NCI-H446 treated with DMSO at 0.1 percent for 48 hours (cell line): ENCODE results near the gene MAGI3.
"Not testable (repeated sequence)": the region's sequence is repeated elsewhere in the genome, so short reads cannot be mapped to it uniquely, and the experiment has no call there.

Experiments
- DNase-seq: peaks from one replicate; lab custom pipeline; 2025; lab: John Stamatoyannopoulos, UW

Gene MAGI3

DNA sequence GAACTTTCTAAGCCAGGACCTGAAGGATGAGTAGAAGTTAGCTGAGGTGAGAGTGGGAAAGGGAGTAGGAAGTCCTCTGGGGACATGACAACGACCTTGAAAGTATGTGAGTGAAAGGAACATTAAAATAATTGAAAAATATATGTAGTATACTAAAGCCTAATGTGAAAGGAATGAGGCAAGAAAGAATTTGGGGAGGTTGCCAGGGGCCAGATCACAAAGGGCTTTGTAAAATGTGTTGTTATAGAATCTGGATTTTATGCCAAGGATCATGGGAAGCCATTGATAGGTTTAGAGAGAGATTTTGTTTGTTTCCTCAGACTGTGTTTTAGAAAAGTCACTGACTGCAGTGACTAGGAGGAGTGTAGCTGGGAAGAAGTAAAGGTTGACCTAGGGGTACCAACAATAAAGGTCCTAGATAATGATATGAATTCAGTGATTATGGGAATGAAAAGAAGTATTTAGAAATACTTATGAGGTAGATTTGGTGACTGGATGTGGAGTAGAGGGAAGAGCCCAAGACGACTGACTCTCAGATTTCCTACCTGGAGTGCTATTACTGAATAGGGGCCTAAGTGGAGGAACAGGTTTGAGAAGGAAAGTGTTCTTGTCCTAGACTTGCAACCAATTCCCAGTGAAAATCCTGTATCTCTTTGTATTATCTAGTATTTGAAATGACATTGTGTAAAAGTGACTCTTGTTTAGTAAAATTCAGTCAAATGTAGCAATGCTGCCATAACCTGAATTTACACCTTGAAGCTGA is 189.1 kb downstream of the MAGI3 start:
- DNase-seq = no peak

DNA sequence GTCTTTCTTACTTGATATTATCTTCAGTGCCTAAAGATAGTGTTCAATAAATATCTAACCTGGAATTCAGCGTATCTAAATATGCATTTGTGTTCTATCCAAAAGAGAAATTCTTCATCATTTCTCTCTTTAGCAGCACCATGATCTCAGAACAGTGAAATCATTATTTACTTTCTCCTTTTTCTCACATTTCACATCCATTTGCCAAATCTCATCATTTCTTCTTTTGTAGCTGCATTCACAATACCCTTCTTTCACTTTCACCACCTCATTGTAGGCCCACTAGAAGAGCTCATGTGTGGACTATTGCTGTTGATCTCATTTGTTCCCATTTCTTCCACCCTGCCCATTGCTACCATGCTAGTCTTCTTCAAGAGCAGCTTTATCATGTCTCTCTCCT is 191.0 kb downstream of the MAGI3 start:
- no peak for DNase-seq

DNA sequence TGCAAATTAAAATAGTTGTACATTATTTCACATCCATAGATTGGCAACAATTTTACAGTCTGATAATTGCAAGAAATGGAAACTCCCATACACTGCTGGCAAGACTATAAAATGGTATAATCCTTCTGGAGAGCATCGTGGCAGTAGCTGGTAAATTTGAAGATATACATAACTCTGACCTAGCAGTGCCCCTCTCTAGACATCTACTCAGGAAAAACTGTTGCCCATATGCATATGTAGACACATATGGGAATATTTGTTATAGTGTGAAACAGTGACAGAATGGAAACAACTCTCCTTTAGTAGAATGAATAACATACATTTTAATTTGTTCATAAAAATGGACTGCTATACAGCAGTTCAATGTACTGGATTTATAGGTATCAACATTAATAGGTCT is 191.8 kb downstream of the MAGI3 start:
- no peak for DNase-seq

DNA sequence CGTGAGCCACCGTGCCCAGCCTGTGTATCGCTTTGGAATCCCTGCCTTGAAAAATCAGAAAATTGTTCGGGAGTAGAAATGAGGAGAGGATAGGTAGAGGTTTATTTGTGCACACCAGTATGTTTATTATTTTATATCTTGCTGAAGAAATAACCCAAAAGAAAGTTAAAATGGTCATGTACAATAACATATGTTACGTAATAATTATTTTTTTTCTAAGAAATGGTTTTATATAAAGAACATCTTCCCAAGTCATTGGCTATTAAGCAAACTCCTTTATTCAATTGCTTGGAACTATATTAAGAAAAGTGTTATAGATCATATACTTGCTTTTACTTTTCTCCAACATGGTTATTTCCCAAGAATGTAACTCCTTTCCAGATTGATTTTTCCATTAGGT is 197.2 kb downstream of the MAGI3 start:
- no peak for DNase-seq

DNA sequence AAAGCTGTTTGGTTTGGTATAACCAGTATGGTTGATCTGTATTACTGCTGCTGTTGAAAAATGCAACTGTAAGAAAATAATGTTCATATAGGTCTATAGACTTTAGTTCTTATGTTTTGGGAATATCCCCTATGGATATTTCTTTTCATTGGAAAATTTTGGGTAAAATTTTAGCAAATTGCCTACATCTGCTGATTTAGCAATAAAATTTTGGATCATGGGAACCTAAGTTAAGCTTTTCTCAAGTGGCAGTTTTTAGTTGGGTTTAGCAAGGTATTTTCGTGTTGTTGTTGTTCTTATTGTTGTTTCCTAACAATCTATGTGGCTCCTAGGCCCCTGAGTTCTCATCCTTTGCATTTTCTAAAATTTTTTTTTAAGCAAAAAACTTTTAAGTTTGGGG is 201.9 kb downstream of the MAGI3 start:
- DNase-seq = no peak

DNA sequence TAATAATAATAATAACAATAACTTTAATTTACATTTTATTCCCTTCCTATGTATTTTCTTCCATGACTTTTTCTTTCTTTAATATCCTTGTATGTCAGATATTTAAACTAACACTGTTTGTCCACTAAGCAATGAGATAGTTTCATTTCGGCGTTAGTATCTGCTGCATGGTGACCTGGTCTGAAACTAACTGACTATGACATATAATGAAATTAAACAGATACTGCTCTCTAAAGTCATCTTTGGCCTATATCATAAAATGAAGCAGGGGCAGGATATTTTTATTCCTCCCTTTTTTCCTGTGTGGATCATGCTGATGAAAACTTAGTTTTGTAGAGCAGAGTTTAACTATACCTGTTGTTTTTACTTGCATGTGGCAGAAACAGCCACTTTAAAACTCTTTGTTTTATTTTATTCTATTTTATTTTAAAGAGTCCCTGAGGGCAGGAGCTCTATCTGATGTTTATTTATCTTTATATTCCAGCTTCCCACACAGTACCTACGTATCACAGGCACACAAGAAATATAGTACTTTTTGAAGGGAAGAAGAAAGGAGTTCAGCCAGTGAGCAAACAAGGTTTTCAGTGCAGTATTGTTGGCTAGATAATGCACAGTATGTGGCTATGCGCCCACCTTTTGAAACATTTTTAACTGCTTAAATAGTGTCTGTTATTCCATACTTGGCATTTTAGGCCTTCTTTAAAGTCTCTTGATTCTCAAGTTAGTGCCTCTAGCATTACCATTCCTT is 203.4 kb downstream of the MAGI3 start:
- DNase-seq = no peak

DNA sequence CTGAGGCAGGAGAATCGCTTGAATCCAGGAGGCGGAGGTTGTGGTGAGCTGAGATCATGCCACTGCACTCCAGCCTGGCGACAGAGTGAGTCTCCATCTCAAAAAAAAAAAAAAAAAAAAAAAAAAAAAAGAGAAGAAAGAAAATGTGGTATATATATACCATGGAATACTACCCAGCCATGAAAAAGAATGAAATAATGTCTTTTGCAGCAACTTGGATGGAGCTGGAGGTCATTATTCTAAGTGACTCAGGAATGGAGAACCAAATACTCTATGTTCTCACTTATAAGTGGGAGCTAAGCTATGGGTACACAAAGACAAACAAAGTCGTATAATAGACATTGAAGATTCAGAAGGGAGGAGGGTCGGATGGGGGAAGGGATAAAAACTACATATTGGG is 214.2 kb downstream of the MAGI3 start:
- DNase-seq = not testable (repeated sequence)

DNA sequence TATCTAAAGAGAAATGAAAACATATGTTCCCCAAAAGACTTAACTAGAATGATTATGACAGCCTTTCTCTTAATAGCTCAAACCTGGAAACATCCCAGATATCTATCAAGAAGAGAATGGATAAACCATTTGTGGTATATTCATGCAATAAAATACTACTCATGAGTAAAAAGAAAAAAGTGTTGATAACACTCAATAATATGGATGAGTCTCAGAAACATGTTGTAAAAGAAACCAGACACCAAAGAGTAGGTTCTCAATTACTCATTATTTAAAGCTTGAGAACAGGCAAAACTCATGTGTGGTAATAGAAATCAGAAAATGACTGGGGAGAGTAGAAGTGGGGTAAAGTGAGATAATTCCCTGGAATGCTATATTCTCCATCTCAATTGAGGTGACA is 214.8 kb downstream of the MAGI3 start:
- peak; percentile 55 for DNase-seq

DNA sequence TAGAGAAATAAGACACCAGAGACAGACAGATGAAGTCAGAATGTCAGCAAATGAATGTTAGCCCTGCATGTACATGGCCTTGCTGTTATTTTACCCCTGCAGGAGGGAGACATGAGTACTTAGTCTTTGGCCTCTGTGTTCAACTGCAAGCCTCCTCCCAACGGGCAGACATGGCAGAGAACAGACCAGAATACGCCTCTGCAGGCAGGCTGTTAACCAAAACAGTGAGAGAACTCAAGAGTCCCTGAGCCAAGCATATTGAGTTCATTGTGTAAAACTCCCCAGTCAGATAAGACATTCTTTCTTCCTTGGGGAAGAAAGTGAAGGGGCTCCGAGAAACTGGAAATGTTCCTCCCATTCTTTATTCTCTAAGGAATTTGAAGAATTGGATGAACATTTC is 218.1 kb downstream of the MAGI3 start:
- no peak for DNase-seq

DNA sequence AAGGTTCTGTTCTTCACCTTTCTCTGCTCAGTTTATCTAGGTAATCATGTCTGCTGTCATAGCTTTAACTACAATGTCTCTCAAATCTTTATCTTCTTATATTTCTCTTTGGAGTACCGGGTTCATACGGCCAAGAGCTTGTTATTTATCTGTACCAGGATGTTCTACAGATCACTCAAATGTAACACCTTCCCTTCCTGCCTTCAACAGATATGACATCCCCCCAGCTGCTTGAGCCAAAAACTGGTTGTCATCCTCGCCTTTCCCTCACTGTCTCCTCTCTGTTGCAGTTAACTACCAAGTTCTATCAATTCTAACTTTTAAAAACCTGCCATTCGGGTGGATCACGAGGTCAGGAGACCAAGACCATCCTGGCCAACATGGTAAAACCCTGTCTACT is 220.1 kb downstream of the MAGI3 start:
- no peak for DNase-seq

DNA sequence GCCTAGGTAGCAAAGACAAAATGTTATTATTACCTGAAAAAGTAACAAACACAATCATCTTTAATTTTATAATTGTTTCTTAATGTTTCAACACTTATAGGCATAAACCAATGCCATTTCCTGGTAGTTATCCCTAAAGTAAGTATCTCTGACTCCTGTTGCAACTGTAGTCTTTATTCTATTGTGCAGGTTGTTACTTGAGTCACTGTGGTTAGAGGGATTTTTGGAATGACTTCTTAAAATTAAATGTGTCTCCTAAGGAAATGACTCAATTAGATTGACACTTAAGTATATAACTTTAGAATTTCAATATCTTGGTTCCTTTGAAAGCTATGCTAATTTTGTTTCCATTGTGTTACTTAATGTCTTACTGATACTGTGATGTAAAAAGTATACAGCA is 225.1 kb downstream of the MAGI3 start:
- no peak for DNase-seq

DNA sequence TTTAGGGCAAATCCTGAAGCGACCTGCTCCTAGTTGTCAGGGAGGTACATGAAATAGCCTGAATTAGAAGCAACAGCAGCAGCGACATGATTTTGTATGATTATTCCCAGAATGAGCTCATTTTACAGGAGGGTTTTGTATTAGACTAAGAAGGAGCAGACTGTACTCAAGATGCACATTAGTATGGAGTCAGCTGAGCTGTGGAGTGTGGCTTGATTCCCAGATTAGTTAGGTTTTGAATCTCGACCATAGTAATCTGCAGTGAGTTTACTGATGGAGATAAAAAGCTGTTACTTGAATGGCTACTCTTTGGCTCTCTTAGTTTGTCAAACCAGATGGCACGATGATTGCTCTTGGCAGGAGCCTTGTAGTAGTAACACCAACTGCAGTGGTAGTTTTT is 225.8 kb downstream of the MAGI3 start:
- peak; percentile 99 for DNase-seq

DNA sequence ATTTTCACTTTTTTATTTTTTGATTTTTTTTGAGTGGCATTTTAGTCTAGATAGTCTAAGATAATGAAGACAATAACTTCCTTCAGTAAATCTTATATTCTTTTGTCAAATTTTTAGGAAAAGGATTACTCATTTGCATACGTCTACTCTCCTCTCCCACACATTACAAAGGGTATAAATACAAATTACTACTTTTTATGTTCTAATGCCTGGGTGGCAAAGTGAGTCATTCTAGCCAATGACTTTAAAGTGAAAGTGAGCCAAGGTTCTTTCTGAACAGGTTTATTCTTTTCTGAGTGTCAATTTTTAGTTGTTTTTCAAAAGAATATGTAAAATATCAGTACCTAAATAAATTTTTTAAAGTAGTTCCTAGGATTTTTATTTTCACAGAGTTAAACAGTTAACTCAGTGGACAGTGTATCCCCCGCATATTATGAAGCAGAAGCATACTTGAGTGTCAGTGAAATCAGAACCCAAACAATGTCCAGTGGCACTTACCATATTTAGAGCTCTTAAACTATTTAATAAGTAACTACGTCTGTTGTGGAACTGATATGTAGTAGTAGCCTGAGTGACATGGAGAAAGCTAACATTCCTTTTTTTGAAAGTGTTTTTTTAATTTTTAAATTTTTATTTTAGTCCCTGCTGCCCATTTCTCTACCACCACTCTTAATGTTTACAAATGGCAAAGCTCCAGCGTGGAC is 227.3 kb downstream of the MAGI3 start:
- DNase-seq = no peak

DNA sequence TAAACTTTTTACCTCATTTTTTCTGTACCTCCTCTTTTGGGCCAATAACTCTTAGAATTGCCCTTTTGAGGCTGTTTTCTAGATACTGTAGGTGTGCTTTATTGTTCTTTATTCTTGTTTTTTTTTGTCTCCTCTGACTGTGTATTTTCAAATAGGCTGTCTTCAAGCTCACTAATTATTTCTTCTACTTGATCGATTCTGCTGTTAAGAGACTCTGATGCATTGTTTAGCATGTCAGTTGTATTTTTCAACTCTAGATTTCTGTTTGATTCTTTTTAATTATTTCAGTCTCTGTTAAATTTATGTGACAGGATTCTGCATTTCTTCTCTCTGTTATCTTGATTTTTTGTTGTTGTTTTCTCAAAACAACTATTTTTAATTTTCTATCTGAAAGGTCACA is 238.7 kb downstream of the MAGI3 start:
- DNase-seq = no peak

DNA sequence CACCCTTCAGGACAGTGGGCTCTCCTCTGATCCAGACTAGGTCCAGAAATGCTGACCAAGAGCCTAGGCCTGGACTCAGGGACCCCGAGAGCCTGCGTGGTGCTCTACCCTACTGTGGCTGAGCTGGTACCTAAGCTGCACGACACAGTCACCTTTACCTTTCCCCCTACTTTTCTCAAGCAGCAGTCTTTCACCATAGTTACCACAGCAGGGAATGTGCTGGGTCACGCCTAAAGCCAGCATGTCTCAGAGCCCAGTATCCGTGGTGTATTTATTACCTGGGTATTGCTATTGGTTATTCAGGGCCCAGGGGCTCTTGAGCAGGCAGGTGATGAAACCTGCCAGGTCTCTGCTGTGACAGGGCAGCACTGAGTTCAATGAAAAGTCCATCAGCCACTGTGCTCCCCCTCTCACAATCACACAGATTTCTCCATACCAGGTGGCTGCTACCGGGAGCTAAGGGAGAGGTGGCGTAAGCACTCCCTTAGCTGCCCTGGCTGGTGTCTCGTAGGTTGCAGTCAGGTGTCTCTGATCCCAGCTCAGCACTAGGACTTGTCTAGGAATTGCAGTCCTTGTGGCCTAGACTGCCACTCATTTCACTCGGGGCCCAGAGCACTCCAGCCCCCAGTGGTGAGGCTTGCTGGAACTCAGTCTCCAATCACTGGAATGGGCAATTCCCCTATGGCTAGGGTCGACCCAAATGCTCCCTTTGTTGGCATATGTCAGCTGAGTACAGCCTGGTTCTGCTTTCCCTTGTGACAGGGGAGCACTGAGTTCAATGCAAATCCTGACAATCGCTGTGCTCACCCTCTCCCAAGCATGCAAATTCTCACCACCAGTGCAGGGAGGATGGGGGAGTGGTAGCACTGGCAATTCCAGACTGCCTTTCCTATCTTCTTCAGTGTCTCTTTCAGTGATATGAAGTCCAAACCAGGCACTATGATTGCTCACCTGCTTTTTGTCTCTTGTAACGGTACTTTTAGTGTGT is 240.3 kb downstream of the MAGI3 start:
- DNase-seq = no peak

DNA sequence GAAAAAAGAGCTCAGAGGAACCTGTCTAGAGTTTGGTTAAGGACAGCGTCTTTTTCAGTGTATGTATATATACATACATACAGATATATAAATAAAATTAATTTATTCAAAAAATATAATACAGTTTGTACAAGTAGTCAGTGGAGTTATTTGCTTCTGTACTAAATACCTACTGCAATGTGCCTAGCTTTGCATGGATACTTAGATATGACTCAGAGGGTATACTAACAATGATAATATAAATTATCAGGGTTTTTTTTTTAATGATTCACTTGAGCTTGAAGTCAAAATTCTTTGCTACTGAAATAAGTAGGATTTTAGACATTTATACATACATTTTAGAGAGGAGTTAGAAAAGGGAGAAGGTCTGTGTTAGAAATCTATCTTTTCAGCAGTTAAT is 251.1 kb downstream of the MAGI3 start:
- no peak for DNase-seq

DNA sequence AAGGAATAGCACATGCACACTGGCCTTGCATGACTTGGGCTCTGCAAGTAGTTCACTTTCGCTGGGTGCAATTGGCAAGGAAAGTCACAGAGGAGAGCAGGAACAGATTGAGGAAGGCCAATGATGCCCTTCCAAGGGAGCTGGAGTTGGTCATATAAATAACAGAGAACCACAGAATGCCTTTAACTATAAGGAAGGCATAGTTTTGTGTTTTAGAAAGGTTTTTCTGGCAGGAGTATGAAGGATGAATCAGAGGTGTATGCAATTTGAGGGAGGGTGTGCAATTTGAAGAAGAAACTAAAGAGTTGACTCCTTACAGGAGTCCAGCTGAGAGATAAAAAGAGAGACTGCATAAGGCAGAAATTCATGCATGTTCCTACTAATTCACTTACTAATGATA is 256.8 kb downstream of the MAGI3 start:
- no peak for DNase-seq

DNA sequence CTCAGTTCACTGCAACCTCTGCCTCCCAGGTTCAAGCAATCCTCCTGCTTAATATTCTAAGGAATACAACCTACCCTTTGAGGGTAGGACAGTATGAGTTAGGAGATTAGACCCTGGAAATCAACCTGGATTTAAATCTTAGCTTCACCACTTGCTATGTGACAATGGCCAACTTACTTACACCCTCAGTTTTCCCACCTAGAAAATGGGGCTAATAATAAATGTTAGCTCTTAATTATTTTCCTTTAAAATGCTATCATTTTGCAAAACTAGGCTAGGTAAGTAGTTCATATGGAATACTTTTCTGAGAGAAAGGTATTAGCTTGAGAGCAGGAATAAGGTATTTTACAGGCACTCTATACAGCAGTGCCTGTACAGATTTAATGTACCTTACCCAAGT is 258.2 kb downstream of the MAGI3 start:
- no peak for DNase-seq

DNA sequence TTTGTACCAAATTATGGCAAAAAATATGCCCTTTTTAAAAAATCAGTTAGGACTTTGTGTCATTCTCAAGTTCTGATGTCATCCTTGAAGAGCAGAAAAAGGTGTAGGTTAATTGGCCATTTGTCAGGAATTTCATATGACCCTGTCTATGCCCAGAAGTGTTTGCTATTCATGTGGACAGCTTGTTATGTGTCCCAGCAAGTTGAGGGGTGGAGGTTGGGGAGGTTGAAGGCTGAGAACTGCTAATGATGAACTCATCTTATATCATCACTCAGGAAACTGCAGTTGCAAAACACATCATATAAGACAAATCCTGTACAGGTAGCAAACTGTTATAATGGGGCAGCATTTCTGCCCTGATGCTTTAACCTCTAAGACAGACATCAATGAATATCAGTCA is 262.5 kb downstream of the MAGI3 start:
- DNase-seq = no peak

DNA sequence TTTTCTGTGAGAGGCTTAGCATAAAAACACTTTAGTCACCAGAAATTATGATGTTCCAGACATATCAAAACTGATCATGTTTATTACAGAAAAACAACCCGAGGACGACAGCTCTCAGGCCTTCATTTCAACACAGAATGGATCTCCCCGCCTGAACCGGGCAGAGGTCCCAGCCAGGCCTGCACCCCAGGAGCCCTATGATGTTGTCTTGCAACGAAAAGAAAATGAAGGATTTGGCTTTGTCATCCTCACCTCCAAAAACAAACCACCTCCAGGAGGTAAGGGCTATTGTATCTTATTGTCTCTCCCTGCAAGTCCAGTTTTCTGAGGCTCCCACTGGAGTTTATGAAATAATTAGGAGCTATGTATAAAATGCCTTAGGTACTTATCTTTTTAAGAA is 263.4 kb downstream of the MAGI3 start:
- no peak for DNase-seq

DNA sequence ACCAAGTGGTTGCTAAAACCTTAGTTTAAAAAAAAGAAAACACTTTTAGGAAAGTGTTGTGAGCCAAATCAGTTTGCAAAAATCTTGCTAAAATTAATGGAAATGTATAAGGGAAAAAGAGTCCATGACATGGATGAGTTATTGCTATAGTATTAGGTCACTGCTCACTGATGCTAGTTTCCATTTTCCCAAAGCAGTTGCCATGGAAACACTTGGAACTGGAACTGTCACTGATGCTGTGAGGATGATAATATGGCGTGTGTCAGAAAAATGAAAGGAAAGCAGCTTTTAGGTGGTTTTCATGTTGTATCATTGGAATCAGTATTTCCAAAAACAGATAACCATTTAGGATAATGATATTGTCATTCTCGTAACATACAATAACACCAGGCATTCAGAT is 264.6 kb downstream of the MAGI3 start:
- DNase-seq = no peak

DNA sequence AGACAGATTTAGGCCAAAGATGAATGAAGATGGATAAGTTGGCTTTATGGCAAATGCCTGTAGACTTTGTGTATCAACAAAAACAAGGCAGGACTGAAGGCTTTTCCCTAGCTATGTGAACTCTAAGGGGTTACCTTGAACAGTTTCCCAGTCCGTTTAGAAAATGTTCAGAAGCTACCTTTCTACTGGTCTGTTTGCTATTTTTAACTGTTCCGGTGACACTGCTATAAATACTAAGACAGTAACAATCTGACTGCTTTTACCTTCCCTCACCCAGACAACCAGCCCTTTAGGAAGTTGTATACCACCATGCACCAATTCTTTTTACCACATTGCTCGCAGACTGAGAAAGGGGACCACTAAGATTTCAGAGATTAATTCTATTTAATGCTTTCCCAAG is 266.8 kb downstream of the MAGI3 start:
- no peak for DNase-seq
